ENCODE measurements around the gene LRP1.

The LRP1 gene

DNA sequence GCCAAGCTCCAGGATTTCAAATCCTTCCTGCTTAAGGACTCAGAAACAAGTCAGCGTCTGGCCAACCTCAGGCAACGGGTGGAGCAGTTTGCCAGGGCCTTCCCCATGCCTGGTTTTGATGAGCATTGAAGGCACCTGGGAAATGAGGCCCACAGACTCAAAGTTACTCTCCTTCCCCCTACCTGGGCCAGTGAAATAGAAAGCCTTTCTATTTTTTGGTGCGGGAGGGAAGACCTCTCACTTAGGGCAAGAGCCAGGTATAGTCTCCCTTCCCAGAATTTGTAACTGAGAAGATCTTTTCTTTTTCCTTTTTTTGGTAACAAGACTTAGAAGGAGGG, 105.9 kb downstream of the LRP1 start:
- no peak for TF ChIP-seq L3MBTL2 (conservative IDR thresholded peaks at IDR 0.05)
- no peak for TF ChIP-seq NFRKB (IDR thresholded peaks at IDR 0.05)
- no peak for TF ChIP-seq BHLHE40 (IDR thresholded peaks at IDR 0.05; ENCODE audit: borderline replicate concordance)
- no peak for TF ChIP-seq FOXM1 (IDR thresholded peaks at IDR 0.05; ENCODE audit: borderline replicate concordance)
- TF ChIP-seq SUZ12 (IDR thresholded peaks at IDR 0.05) = no peak
- no peak for TF ChIP-seq ELF4 (IDR thresholded peaks at IDR 0.05)
- TF ChIP-seq FOXA1 (IDR thresholded peaks at IDR 0.05) = no peak
- TF ChIP-seq CTBP1 (IDR thresholded peaks at IDR 0.05; ENCODE audit: borderline replicate concordance) = no peak
- TF ChIP-seq, protein P1, sequence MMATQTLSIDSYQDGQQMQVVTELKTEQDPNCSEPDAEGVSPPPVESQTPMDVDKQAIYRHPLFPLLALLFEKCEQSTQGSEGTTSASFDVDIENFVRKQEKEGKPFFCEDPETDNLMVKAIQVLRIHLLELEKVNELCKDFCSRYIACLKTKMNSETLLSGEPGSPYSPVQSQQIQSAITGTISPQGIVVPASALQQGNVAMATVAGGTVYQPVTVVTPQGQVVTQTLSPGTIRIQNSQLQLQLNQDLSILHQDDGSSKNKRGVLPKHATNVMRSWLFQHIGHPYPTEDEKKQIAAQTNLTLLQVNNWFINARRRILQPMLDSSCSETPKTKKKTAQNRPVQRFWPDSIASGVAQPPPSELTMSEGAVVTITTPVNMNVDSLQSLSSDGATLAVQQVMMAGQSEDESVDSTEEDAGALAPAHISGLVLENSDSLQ (IDR thresholded peaks at IDR 0.05) = no peak
- no peak for TF ChIP-seq HDGF (IDR thresholded peaks at IDR 0.05; ENCODE audit: borderline replicate concordance)
- TF ChIP-seq ARNT (IDR thresholded peaks at IDR 0.05) = no peak
- no peak for TF ChIP-seq FOXK2 (IDR thresholded peaks at IDR 0.05)
- CTCF ChIA-PET = no interaction called here
- POLR2A ChIA-PET = interaction anchor here (0.9 to 5.5 kb wide), 2 partner anchors 11 to 17 kb away, joined by 4 to 87 read pairs; partner anchors contain the start of gene NXPH4
- DNase-seq (ENCODE audit: extremely low spot score) = no peak

DNA sequence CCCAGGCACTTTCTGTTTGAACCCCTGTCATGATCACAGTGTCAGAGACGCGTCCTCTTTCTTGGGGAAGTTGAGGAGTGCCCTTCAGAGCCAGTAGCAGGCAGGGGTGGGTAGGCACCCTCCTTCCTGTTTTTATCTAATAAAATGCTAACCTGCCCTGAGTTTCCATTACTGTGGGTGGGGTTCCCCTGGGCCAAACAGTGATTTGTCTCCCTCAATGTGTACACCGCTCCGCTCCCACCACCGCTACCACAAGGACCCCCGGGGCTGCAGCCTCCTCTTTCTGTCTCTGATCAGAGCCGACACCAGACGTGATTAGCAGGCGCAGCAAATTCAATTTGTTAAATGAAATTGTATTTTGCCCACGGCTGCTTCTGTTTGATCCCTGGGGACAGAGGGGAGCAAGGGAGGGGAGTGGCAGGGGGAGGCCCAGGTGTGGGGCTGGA, 106.3 kb downstream of the LRP1 start:
- ChIA-PET CTCF (no interaction called here), POLR2A (no interaction called here)
- no peak for TF ChIP-seq L3MBTL2 (conservative IDR thresholded peaks at IDR 0.05)
- no peak for TF ChIP-seq SP1 (IDR thresholded peaks at IDR 0.05)
- TF ChIP-seq TARDBP (IDR thresholded peaks at IDR 0.05) = no peak
- TF ChIP-seq CTBP1 (IDR thresholded peaks at IDR 0.05; ENCODE audit: borderline replicate concordance) = no peak
- TF ChIP-seq BHLHE40 (IDR thresholded peaks at IDR 0.05; ENCODE audit: borderline replicate concordance) = no peak
- TF ChIP-seq SUZ12 (IDR thresholded peaks at IDR 0.05) = no peak
- TF ChIP-seq, protein P1 (IDR thresholded peaks at IDR 0.05) = no peak
- TF ChIP-seq FOXA1 (IDR thresholded peaks at IDR 0.05) = no peak
- no peak for TF ChIP-seq LEF1 (IDR thresholded peaks at IDR 0.05; ENCODE audit: borderline replicate concordance)
- no peak for TF ChIP-seq FOXM1 (IDR thresholded peaks at IDR 0.05; ENCODE audit: borderline replicate concordance)
- no peak for TF ChIP-seq HDGF (IDR thresholded peaks at IDR 0.05; ENCODE audit: borderline replicate concordance)
- no peak for TF ChIP-seq ZNF384 (IDR thresholded peaks at IDR 0.05)
- TF ChIP-seq ARNT (IDR thresholded peaks at IDR 0.05) = no peak
- DNase-seq (ENCODE audit: extremely low spot score) = no peak

DNA sequence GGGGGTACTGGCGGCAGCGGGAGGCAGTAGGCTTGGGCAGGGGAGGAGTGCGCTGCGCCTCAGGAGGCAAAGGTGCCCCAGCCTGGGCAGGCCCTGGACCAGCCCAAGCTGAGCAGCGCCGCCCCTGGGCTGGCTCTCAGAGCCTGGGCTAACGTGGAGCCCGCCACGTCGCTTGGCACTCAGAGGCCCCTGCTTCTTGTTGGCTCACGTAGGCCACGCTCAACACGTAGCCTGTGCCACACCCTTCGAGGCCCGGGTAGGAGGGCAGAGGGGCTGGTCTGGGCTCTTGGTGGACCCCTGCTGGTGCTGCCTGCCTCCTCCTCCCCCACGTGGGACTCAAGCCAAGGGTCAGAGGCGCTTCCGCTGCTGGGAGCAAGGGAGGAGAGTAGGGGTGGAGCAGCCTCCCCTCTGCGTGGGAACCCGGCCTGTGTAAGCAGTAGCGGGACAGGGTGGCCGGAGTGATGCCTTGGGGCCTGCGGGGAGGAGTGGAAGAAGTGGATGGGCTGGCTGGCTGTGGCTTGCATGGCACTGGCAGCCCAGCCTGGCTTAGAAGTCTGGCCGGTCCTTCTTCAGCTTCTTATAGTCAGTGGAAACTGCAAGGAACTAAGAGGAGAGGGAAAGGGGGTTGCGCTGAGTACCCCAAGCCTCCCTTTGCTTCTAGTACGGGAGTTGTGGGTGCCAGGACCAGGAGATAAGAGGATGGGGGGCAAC, 106.9 kb downstream of the LRP1 start:
- TF ChIP-seq SP1 (IDR thresholded peaks at IDR 0.05) (no peak), BHLHE40 (IDR thresholded peaks at IDR 0.05; ENCODE audit: borderline replicate concordance) (no peak)
- CTCF ChIA-PET = no interaction called here
- POLR2A ChIA-PET = no interaction called here
- no peak for DNase-seq (ENCODE audit: extremely low spot score)

DNA sequence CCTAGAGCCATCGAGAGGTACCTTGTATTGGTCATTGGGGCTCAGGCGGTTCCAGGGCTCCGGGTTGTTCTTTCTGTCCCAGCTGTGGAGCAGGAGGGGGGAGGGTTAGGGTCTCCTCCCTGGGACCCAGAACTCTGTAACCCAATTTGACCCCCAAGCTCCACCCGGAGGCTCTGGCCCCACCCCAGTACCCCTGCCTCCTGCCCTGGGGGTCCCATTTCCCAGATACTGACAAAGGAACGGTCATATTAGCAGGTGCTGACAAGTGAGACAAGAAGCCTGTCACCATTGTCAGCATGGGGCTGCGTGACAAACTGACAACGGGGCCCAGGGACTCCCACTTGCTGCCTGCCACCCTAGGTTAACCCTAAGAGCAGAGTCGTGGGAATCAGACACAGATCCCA, 107.4 kb downstream of the LRP1 start:
- ChIA-PET CTCF (no interaction called here), POLR2A (no interaction called here)
- TF ChIP-seq FOXK2 (IDR thresholded peaks at IDR 0.05) (no peak), ZNF384 (IDR thresholded peaks at IDR 0.05) (no peak), ELF4 (IDR thresholded peaks at IDR 0.05) (no peak), ARNT (IDR thresholded peaks at IDR 0.05) (no peak), BHLHE40 (IDR thresholded peaks at IDR 0.05; ENCODE audit: borderline replicate concordance) (no peak), SUZ12 (IDR thresholded peaks at IDR 0.05) (no peak), HDGF (IDR thresholded peaks at IDR 0.05; ENCODE audit: borderline replicate concordance) (no peak), LEF1 (IDR thresholded peaks at IDR 0.05; ENCODE audit: borderline replicate concordance) (no peak), TARDBP (IDR thresholded peaks at IDR 0.05) (no peak), SP1 (IDR thresholded peaks at IDR 0.05) (no peak), FOXA1 (IDR thresholded peaks at IDR 0.05) (no peak), L3MBTL2 (conservative IDR thresholded peaks at IDR 0.05) (no peak), FOXM1 (IDR thresholded peaks at IDR 0.05; ENCODE audit: borderline replicate concordance) (no peak), CTBP1 (IDR thresholded peaks at IDR 0.05; ENCODE audit: borderline replicate concordance) (no peak), NFRKB (IDR thresholded peaks at IDR 0.05) (no peak)
- TF ChIP-seq, protein P1 (IDR thresholded peaks at IDR 0.05) = no peak
- no peak for DNase-seq (ENCODE audit: extremely low spot score)

DNA sequence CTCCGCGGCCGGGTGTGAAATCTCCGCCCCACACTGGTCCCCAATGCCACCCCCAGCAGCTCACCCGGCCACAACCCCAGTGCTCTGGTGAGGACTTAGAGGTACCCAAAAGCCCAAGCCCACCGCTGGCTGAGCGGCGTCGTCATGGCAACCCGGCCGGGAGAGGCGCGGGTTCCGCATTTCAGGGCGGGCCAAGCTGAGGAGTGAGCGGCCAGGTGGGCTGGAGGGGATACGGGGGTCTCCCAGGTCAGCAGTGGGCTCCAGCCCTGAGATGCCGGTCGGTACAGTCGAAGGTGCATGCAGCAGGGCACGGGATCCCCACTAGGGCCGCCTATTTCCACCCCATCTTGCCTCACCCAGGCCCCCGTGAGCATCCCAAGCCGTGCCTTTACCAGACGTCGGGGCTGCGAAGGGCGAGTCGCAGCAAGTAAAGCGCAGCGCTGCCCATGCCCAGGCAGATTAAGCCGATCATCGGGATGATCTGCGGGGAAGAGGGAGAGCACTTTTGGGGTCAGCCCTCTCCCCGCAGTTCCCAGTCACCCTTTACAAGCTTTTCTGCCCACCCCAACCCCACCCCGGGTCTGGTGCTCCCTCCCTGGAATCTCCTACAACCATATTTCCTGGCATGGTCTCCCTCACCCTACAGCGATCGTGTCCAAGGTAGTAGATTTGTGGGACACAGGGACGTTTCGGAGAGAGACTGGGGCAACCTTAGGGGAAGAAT, 108.1 kb downstream of the LRP1 start:
- ChIA-PET CTCF (interaction anchor here (1.0 to 10.1 kb wide), 3 partner anchors 9 to 22 kb away, joined by 4 to 121 read pairs (median 9); no protein-coding TSS in a partner anchor), POLR2A (interaction anchor here (2.9 kb wide), 1 partner anchor 10 kb away, joined by 9 read pairs; no protein-coding TSS in a partner anchor)
- TF ChIP-seq HDGF (IDR thresholded peaks at IDR 0.05; ENCODE audit: borderline replicate concordance) (no peak), FOXM1 (IDR thresholded peaks at IDR 0.05; ENCODE audit: borderline replicate concordance) (no peak), FOXA1 (IDR thresholded peaks at IDR 0.05) (no peak), ARNT (IDR thresholded peaks at IDR 0.05) (no peak), ZNF384 (IDR thresholded peaks at IDR 0.05) (no peak), CTBP1 (IDR thresholded peaks at IDR 0.05; ENCODE audit: borderline replicate concordance) (no peak), SUZ12 (IDR thresholded peaks at IDR 0.05) (no peak), L3MBTL2 (conservative IDR thresholded peaks at IDR 0.05) (no peak), ELF4 (IDR thresholded peaks at IDR 0.05) (no peak)
- TF ChIP-seq, protein P1 (IDR thresholded peaks at IDR 0.05) = no peak
- no peak for DNase-seq (ENCODE audit: extremely low spot score)

All from HEK293T (cell line).